Activated CD8-positive, alpha-beta T cell treated with anti-CD3 and anti-CD28 coated beads for 36 hours (primary cell): Measurements from ENCODE around the gene AXIN1. TPM values are rescaled to one million over a fixed set of nuclear protein-coding genes. Genes with fewer than 3 reads are reported as not detected.

Experiments
- ATAC-seq: fragments of 200-7000 bp; cut with Tn5 transposase; one replicate; pipeline ENCODE4 v1.10.0; 2021; ENCODE audit warnings: mild to moderate bottlenecking, moderate library complexity
- CTCF ChIA-PET: fragments of 350-600 bp; sonication (Branson Sonifier 250); formaldehyde crosslinking; loops from one replicate; lab custom pipeline; 2021; ENCODE audit warnings: antibody characterized with exemption; lab: Charles Lee
- POLR2A ChIA-PET: fragments of 350-600 bp; sonication (Branson Sonifier 250); formaldehyde crosslinking; loops from one replicate; lab custom pipeline; 2021; ENCODE audit warnings: antibody characterized with exemption; lab: Charles Lee
- DNase-seq: peaks from one replicate; pipeline ENCODE4 v3.0.0-alpha.2; 2020
- H3K27ac Mint-ChIP-seq: one replicate; pipeline ENCODE4 v1.8.0; 2021; ENCODE audit warnings: mild to moderate bottlenecking, mixed read lengths
- H3K27me3 Mint-ChIP-seq: one replicate; pipeline ENCODE4 v1.8.0; 2021; ENCODE audit warnings: mixed read lengths
- H3K36me3 Mint-ChIP-seq: one replicate; pipeline ENCODE4 v1.8.0; 2021; ENCODE audit warnings: low read depth, mixed read lengths
- H3K4me1 Mint-ChIP-seq: one replicate; pipeline ENCODE4 v1.8.0; 2021; ENCODE audit warnings: low read depth, mixed read lengths
- H3K4me3 Mint-ChIP-seq: one replicate; pipeline ENCODE4 v1.8.0; 2021; ENCODE audit warnings: mild to moderate bottlenecking, moderate library complexity, mixed read lengths
- H3K9me3 Mint-ChIP-seq: one replicate; pipeline ENCODE4 v1.8.0; 2021; ENCODE audit warnings: mixed read lengths
- intact Hi-C: fragments of 100-400 bp; cut with micrococcal nuclease; formaldehyde crosslinking; loops from one replicate; pipeline ENCODE4 v1.10.0; 2022
- total RNA-seq, 2 experiments: library from RNA; stranded (reverse); gene quantifications; one replicate each; pipeline ENCODE4 v1.2.3, GENCODE V29; 2021
- TF ChIP-seq, protein P1 (sequence below): fragments of 200-600 bp; IDR thresholded peaks from one replicate; pipeline ENCODE4 v1.8.0; 2022; ENCODE audit warnings: antibody characterized with exemption, mild to moderate bottlenecking

AXIN1 gene
- total RNA-seq, 2 experiments from 2014 or later = 24.1 to 24.9 TPM

DNA sequence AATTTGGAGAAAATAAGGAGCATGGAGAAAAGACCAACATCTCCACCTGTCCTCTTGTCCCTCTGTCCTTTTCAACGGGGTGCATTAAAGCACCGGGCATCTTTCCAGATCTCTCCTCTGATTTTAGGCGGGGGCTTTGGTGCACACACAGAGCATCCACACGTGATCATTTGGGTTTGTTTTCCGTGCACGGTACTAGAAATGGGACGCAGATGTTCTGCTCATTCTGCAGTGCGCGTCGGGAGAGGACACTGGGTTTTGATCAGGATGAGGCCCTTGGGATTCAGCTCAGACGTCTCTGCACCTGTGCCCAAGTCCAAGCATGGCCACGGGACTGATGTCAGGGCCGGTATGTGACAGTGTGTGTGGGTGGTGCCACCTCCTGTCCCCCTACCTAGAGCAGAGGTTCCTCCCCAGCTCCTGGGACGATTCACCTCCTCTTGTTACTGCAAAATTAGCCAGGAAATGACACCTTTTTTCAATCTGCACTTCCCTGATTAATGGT lies 37.7 kb downstream of the AXIN1 start:
- no peaks in the 10 kb centered on the region for H3K27me3 Mint-ChIP-seq
- peaks cover 18% of the 10 kb centered on the region for H3K4me1 Mint-ChIP-seq
- no peak for DNase-seq
- ATAC-seq = no peak
- ChIA-PET CTCF (no interaction called here), POLR2A (no interaction called here)
- TF ChIP-seq, protein P1, sequence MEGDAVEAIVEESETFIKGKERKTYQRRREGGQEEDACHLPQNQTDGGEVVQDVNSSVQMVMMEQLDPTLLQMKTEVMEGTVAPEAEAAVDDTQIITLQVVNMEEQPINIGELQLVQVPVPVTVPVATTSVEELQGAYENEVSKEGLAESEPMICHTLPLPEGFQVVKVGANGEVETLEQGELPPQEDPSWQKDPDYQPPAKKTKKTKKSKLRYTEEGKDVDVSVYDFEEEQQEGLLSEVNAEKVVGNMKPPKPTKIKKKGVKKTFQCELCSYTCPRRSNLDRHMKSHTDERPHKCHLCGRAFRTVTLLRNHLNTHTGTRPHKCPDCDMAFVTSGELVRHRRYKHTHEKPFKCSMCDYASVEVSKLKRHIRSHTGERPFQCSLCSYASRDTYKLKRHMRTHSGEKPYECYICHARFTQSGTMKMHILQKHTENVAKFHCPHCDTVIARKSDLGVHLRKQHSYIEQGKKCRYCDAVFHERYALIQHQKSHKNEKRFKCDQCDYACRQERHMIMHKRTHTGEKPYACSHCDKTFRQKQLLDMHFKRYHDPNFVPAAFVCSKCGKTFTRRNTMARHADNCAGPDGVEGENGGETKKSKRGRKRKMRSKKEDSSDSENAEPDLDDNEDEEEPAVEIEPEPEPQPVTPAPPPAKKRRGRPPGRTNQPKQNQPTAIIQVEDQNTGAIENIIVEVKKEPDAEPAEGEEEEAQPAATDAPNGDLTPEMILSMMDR = no peak
- peaks cover 10% of the 10 kb centered on the region for H3K36me3 Mint-ChIP-seq
- no peaks in the 10 kb centered on the region for H3K9me3 Mint-ChIP-seq
- intact Hi-C loops = no loop called here
- no peak overlapping the region for H3K27ac Mint-ChIP-seq
- H3K4me3 Mint-ChIP-seq = no peak overlapping the region

DNA sequence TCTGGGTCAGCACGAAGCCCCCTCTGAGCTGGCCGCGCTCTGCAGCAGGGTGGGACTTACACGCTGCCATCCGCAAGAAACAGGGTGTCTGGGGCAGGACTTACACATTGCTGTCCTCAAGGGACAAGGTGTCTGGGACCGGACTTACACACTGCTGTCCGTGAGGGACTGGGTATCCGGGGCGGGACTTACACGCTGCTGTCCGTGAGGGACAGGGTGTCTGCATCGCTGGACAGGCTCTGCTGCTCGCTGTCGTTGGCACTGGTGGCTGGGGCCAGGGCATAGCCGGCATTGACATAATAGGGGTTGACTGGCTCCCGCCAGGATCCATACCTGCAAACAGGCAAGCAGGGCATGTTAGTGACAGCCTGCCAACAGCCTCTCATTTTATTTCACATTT lies 38.2 kb downstream of the AXIN1 start:
- Mint-ChIP-seq H3K27me3 (no peaks in the 10 kb centered on the region), H3K27ac (no peak overlapping the region), H3K4me1 (peaks cover 19% of the 10 kb centered on the region), H3K4me3 (no peak overlapping the region), H3K9me3 (no peaks in the 10 kb centered on the region), H3K36me3 (peaks cover 7% of the 10 kb centered on the region)
- ChIA-PET POLR2A (no interaction called here), CTCF (no interaction called here)
- DNase-seq = no peak
- intact Hi-C loops = no loop called here
- no peak for ATAC-seq
- TF ChIP-seq, protein P1 = no peak

DNA sequence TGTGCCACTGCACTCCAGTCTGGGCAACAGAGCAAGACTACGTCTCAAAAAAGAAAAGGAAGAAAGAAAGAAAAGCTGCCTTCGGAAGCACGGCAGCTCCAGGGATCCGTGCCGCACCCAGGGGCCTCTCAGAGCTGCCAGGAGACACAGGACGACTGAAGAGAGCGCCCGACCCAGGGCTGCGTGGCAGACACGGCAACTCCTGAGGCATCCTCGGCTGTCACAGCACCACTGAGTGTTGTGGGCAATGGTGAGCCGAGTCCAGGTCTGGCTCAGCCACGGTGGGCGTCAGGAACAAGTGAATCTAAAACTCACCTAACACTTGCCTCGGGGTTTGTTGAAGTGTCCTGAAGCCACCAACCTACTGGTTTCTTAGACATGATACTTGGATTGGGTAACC lies 40.8 kb downstream of the AXIN1 start:
- intact Hi-C loops = no loop called here
- no peak overlapping the region for H3K4me3 Mint-ChIP-seq
- H3K36me3 Mint-ChIP-seq = peaks cover 6% of the 10 kb centered on the region
- no peak overlapping the region for H3K27ac Mint-ChIP-seq
- H3K27me3 Mint-ChIP-seq = no peaks in the 10 kb centered on the region
- ChIA-PET CTCF (no interaction called here), POLR2A (no interaction called here)
- no peaks in the 10 kb centered on the region for H3K9me3 Mint-ChIP-seq
- ATAC-seq = no peak
- DNase-seq = no peak
- peaks cover 17% of the 10 kb centered on the region for H3K4me1 Mint-ChIP-seq
- TF ChIP-seq, protein P1 = no peak

DNA sequence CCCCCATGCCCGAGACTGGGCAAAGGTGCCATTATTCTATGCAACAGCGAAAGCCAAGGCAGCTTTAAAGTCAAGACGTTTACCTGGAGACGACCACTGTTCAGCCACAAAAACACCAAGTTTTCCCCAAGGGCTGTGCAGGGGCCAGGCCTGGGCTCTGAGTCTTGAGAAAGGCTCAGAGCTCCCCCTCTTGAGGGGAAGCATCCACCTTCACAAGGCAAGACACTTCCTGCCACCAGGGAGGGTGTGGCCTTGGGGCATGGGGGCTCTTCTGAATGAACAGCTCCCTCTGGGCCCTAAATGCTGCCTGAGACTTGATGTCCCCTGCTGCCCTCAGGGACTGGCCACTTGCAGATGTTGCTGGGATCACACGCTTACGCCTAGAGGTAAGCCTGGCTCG lies 43.0 kb downstream of the AXIN1 start:
- Mint-ChIP-seq H3K27me3 (no peaks in the 10 kb centered on the region), H3K4me1 (peaks cover 14% of the 10 kb centered on the region), H3K9me3 (no peaks in the 10 kb centered on the region), H3K4me3 (no peak overlapping the region), H3K36me3 (peaks cover 5% of the 10 kb centered on the region), H3K27ac (no peak overlapping the region)
- ChIA-PET CTCF (interaction anchor here (1.0 to 1.3 kb wide), 4 partner anchors 12 to 104 kb away, joined by 3 to 4 read pairs (median 3); no protein-coding TSS in a partner anchor), POLR2A (interaction anchor here (1.0 to 1.1 kb wide), 2 partner anchors 14 to 41 kb away, joined by 3 read pairs; no protein-coding TSS in a partner anchor)
- intact Hi-C loops = no loop called here
- ATAC-seq = peak; percentile 83
- TF ChIP-seq, protein P1 = no peak
- peak; percentile 40 for DNase-seq

DNA sequence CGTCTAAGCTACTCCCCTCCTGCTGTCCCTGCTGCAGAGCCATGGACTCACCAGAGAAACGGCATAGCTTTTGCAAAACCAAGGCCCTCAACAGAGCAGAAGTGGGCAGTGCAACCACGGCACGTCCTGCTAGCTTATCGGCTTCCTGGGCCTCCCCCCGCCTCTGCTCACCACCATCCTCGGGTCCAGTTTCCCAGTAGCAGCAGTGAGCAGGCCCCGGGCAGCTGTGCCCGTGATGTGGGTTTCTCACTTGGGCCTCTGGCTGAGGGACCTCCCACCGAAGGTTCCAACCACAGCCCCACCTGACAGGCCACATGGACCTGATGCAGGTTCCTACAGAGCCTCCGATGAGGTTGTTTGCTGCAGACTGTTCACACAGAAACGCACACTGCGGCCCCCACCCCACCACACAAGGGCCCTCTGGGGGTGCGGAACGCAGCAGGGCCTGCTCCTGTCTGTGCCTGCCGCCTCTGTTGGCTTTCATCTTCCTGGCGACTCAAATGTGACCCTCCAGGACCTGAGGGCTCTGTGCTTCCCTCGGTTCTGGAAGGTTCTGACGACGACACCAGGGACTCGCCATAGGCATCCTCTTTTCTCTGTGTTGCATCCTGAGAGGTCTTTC lies 44.7 kb downstream of the AXIN1 start:
- POLR2A ChIA-PET = no interaction called here
- DNase-seq (peak; percentile 35), ATAC-seq (peak; percentile 49)
- Mint-ChIP-seq H3K4me1 (peaks cover 14% of the 10 kb centered on the region), H3K4me3 (no peak overlapping the region), H3K27me3 (no peaks in the 10 kb centered on the region), H3K36me3 (peaks cover 12% of the 10 kb centered on the region), H3K9me3 (no peaks in the 10 kb centered on the region), H3K27ac (no peak overlapping the region)
- TF ChIP-seq, protein P1 = no peak
- CTCF ChIA-PET = no interaction called here
- intact Hi-C loops = no loop called here
